Measurements from ENCODE around the gene BCL11B. TPM values are rescaled to one million over a fixed set of nuclear protein-coding genes. Genes with fewer than 3 reads are reported as not detected.

Gene BCL11B
- total and polyA plus RNA-seq, 2 of the 8 experiments (the other 6 are each of a cell fraction or from before 2014, with no cell fraction given): 0.63 to 5.9 TPM

GRCh38 chr14:99317231-99318090 lies 45.5 kb upstream of the BCL11B start:
- no peak overlapping the region for H2BK15ac ChIP-seq (ENCODE audit: low read length)
- ChIA-PET CTCF (ENCODE audit: partially characterized antibody) (interaction anchor here (0.6 to 3.3 kb wide), 5 partner anchors 51 to 1335 kb away, joined by 3 to 20 read pairs (median 3); no protein-coding TSS in a partner anchor), POLR2A (ENCODE audit: partially characterized antibody) (no interaction called here)
- no peak overlapping the region for H3K27ac ChIP-seq (ENCODE audit: low read depth, low read length)
- H2AK5ac ChIP-seq (ENCODE audit: low read depth, low read length): 0 out of 2 replicates have a peak overlapping the region, but pooled peaks have one; percentile 2
- H3K23ac ChIP-seq (ENCODE audit: insufficient read length): no peak overlapping the region
- no peaks in the 10 kb centered on the region for H3K79me2 ChIP-seq (ENCODE audit: control insufficient read depth in 1 of 2, insufficient read depth in 2 of 2, low read length in 2 of 2)
- H4K20me1 ChIP-seq (replicated peaks in 1 of 2; ENCODE audit: control insufficient read depth in 1 of 2, insufficient read depth in 2 of 2, low read length in 2 of 2): peaks cover 0 to 2% of the 10 kb centered on the region in 2 experiments
- no peak overlapping the region for H2BK20ac ChIP-seq (ENCODE audit: low read length)
- H4K5ac ChIP-seq (ENCODE audit: insufficient read length, low read depth, low read length): no peak overlapping the region
- H3K9me3 ChIP-seq (ENCODE audit: insufficient read depth in 2 of 2, low read depth in 1 of 2, low read length in 1 of 2): no peaks in the 10 kb centered on the region
- no peak overlapping the region for H4K8ac ChIP-seq (ENCODE audit: extremely low read depth, insufficient read depth, low read length)
- no peak overlapping the region for H4K91ac ChIP-seq (replicated peaks; ENCODE audit: insufficient read length, low read length)
- no peak overlapping the region for H3K18ac ChIP-seq (ENCODE audit: extremely low read depth, low read length)
- H3K4me2 ChIP-seq (ENCODE audit: insufficient read depth in 1 of 2, low read depth in 2 of 2, low read length in 2 of 2): no peak overlapping the region
- H2BK5ac ChIP-seq (ENCODE audit: low read depth, low read length): no peak overlapping the region
- no peak overlapping the region for H3K9ac ChIP-seq (replicated peaks in 1 of 4; ENCODE audit: extremely low read depth in 1 of 4, low read depth in 3 of 4, low read length in 3 of 4)
- DNase-seq (ENCODE audit: low read depth in 1 of 2, low spot score in 2 of 2) (no peak), FAIRE-seq (no peak)
- peaks cover 0 to 14% (median 6%) of the 10 kb centered on the region in 4 experiments; a peak in 6 of 7 replicates for H3K4me1 ChIP-seq (replicated peaks in 1 of 4; ENCODE audit: control insufficient read depth in 3 of 4, insufficient read depth in 4 of 4, low read length in 3 of 4)
- no peak overlapping the region for H3K4ac ChIP-seq (replicated peaks; ENCODE audit: insufficient read length, low read depth, low read length)
- H3K14ac ChIP-seq (ENCODE audit: insufficient read length): no peak overlapping the region
- H2AFZ ChIP-seq (ENCODE audit: low read length): no peak overlapping the region
- 88% methylated on average over 9 of the region's 9 CpGs; no CpG with 5 or more reads in 1 of the 2 experiments for WGBS, 2 experiments (ENCODE audit: extremely low coverage in 1 of 2, insufficient coverage in 1 of 2, insufficient read length in 1 of 2, insufficient replicate concordance in 2 of 2, low coverage in 1 of 2, low lambda C conversion rate in 2 of 2, missing lambda C conversion rate in 1 of 2)
- H3K36me3 ChIP-seq (ENCODE audit: control insufficient read depth in 2 of 4, insufficient read depth in 4 of 4, low read length in 3 of 4): no peaks in the 10 kb centered on the region
- no peak overlapping the region for H2BK120ac ChIP-seq (replicated peaks; ENCODE audit: low read depth, low read length)
- H3K23me2 ChIP-seq (ENCODE audit: low read depth, low read length): no peaks in the 10 kb centered on the region; the same call in 1 of the 2 replicates
- H3K56ac ChIP-seq (replicated peaks; ENCODE audit: insufficient read length, low read depth, low read length): no peak overlapping the region
- H3K4me3 ChIP-seq (ENCODE audit: extremely low read depth in 1 of 4, insufficient read depth in 2 of 4, low read depth in 3 of 4, low read length in 4 of 4): no peak overlapping the region
- H2BK12ac ChIP-seq (ENCODE audit: low read depth, low read length): 0 out of 2 replicates have a peak overlapping the region, but pooled peaks have one; percentile 17
- no peaks in the 10 kb centered on the region; a peak in 2 of 7 replicates for H3K27me3 ChIP-seq (replicated peaks in 1 of 4; ENCODE audit: control insufficient read depth in 3 of 4, extremely low read depth in 1 of 4, insufficient read depth in 3 of 4, low read length in 3 of 4)
- H3K79me1 ChIP-seq (ENCODE audit: low read depth, low read length): no peaks in the 10 kb centered on the region
- TF ChIP-seq SUZ12 (IDR thresholded peaks at IDR 0.05; ENCODE audit: low read length): no peak
- no peak for TF ChIP-seq KDM4A (IDR thresholded peaks at IDR 0.05; ENCODE audit: low read depth, low read length, severe bottlenecking)
- no peak for TF ChIP-seq SAP30 (IDR thresholded peaks at IDR 0.05; ENCODE audit: insufficient read depth, insufficient replicate concordance, low read length)
- no peak for TF ChIP-seq EGR1 (IDR thresholded peaks at IDR 0.05; ENCODE audit: borderline replicate concordance, low read depth, low read length)
- TF ChIP-seq MAX (IDR thresholded peaks at IDR 0.05): no peak
- no peak for TF ChIP-seq E2F6 (IDR thresholded peaks at IDR 0.05)
- TF ChIP-seq CREB1 (IDR thresholded peaks at IDR 0.05): no peak
- TF ChIP-seq BCL11A (IDR thresholded peaks at IDR 0.05; ENCODE audit: low read depth in 2 of 2, low read length in 2 of 2): no peak
- TF ChIP-seq ATF3 (IDR thresholded peaks at IDR 0.05; ENCODE audit: insufficient read depth, low read depth, low read length): no peak
- no peak for TF ChIP-seq SIRT6 (IDR thresholded peaks at IDR 0.05; ENCODE audit: low read length)

Data from H1 (cell line).